ENCODE data around the gene ACTR1A.
"Not testable (repeated sequence)": the region's sequence is repeated elsewhere in the genome, so short reads cannot be mapped to it uniquely, and the experiment has no call there.

GRCh38 chr10:102534966-102535365, 32.5 kb upstream of the ACTR1A start:
- not testable (repeated sequence) for TF ChIP-seq CTCF (optimal IDR thresholded peaks at IDR 0.05 in 1 of 3, IDR thresholded peaks at IDR 0.05 in 1 of 3, conservative IDR thresholded peaks at IDR 0.05 in 1 of 3; ENCODE audit: extremely low read depth in 1 of 3, insufficient read depth in 2 of 3, low read length in 3 of 3); EZH2 (IDR thresholded peaks at IDR 0.05; ENCODE audit: low read length)

All from keratinocyte (primary cell).